H9 (cell line): ENCODE measurements around the gene SMYD2. TPM values are rescaled to one million over a fixed set of nuclear protein-coding genes. Genes with fewer than 3 reads are reported as not detected.

ENCODE experiments used
- DNase-seq: peaks from one replicate; pipeline ENCODE4 v3.0.0-alpha.2; 2017
- H2AFZ ChIP-seq: one replicate; pipeline ENCODE4 v1.6.1; 2013; ENCODE audit warnings: mild to moderate bottlenecking, low read length, control low read depth, moderate library complexity
- H2AK5ac ChIP-seq: 2 replicates; pipeline ENCODE4 v1.6.1; 2013; ENCODE audit warnings: low read length, control low read depth, mixed read lengths; ENCODE audit not compliant: insufficient read length
- H2BK120ac ChIP-seq: one replicate; pipeline ENCODE4 v1.6.1; 2013; ENCODE audit warnings: low read depth, mild to moderate bottlenecking, low read length, control low read depth, inconsistent platforms; ENCODE audit not compliant: poor library complexity, severe bottlenecking
- H2BK12ac ChIP-seq: 2 replicates; pipeline ENCODE4 v1.6.1; 2013; ENCODE audit warnings: low read length, control low read depth, mixed read lengths, low read depth; ENCODE audit not compliant: insufficient read length
- H2BK15ac ChIP-seq: 2 replicates; pipeline ENCODE4 v1.6.1; 2013; ENCODE audit warnings: low read depth, low read length, control low read depth
- H2BK20ac ChIP-seq: one replicate; pipeline ENCODE4 v1.6.1; 2013; ENCODE audit warnings: low read depth, mild to moderate bottlenecking, low read length, control low read depth, inconsistent platforms; ENCODE audit not compliant: poor library complexity, severe bottlenecking
- H2BK5ac ChIP-seq: 2 replicates; pipeline ENCODE4 v1.6.1; 2013; ENCODE audit warnings: low read length, control low read depth, mixed read lengths; ENCODE audit not compliant: insufficient read length
- H3K14ac ChIP-seq: 2 replicates; pipeline ENCODE4 v1.6.1; 2013; ENCODE audit warnings: low read length, control low read depth; ENCODE audit not compliant: insufficient read depth
- H3K18ac ChIP-seq: 2 replicates; pipeline ENCODE4 v1.6.1; 2013; ENCODE audit warnings: low read depth, mild to moderate bottlenecking, mixed read lengths, low read length, control low read depth; ENCODE audit not compliant: insufficient read length
- H3K23ac ChIP-seq: 2 replicates; pipeline ENCODE4 v1.6.1; 2013; ENCODE audit warnings: low read length, control low read depth, mixed read lengths, low read depth; ENCODE audit not compliant: insufficient read length
- H3K23me2 ChIP-seq: 2 replicates; pipeline ENCODE4 v1.6.1; 2013; ENCODE audit warnings: low read depth, mild to moderate bottlenecking, mixed read lengths, low read length, control low read depth; ENCODE audit not compliant: insufficient read length, poor library complexity, severe bottlenecking
- H3K27ac ChIP-seq: 2 replicates; pipeline ENCODE4 v1.5.1; 2013; ENCODE audit warnings: low read length, control low read depth, mixed read lengths, low read depth; ENCODE audit not compliant: insufficient read length
- H3K27me3 ChIP-seq: 2 replicates; pipeline ENCODE4 v1.6.1; 2013; ENCODE audit warnings: low read length, control low read depth, inconsistent platforms; ENCODE audit not compliant: insufficient read depth
- H3K4ac ChIP-seq: 2 replicates; pipeline ENCODE4 v1.6.1; 2013; ENCODE audit warnings: low read depth, mild to moderate bottlenecking, control low read depth, inconsistent platforms, low read length, moderate library complexity
- H3K4me1 ChIP-seq: 2 replicates; pipeline ENCODE4 v1.6.1; 2013; ENCODE audit warnings: low read length, control low read depth, inconsistent platforms; ENCODE audit not compliant: insufficient read depth
- H3K4me2 ChIP-seq: 2 replicates; pipeline ENCODE4 v1.6.1; 2013; ENCODE audit warnings: low read length, control low read depth, mixed read lengths; ENCODE audit not compliant: insufficient read length, insufficient read depth
- H3K56ac ChIP-seq: 2 replicates; pipeline ENCODE4 v1.6.1; 2013; ENCODE audit warnings: low read depth, mild to moderate bottlenecking, mixed read lengths, low read length, control low read depth; ENCODE audit not compliant: insufficient read length
- H3K79me1 ChIP-seq: 2 replicates; pipeline ENCODE4 v1.6.1; 2013; ENCODE audit warnings: low read depth, mild to moderate bottlenecking, moderate library complexity, low read length, control low read depth, inconsistent platforms; ENCODE audit not compliant: insufficient read depth, poor library complexity, severe bottlenecking
- H3K79me2 ChIP-seq: 2 replicates; pipeline ENCODE4 v1.6.1; 2013; ENCODE audit warnings: low read length, control low read depth, inconsistent platforms; ENCODE audit not compliant: insufficient read depth
- H3K9ac ChIP-seq: 2 replicates; pipeline ENCODE4 v1.6.1; 2013; ENCODE audit warnings: low read length, control low read depth, mixed read lengths; ENCODE audit not compliant: insufficient read length; ENCODE audit errors: extremely low read depth
- H3K9me3 ChIP-seq: one replicate; pipeline ENCODE4 v1.6.1; 2013; ENCODE audit warnings: low read depth, low read length, inconsistent platforms; ENCODE audit not compliant: control insufficient read depth
- H3T11ph ChIP-seq: one replicate; pipeline ENCODE4 v1.6.1; 2013; ENCODE audit warnings: mild to moderate bottlenecking, low read length, control low read depth, inconsistent platforms
- H4K20me1 ChIP-seq: one replicate; pipeline ENCODE4 v1.6.1; 2013; ENCODE audit not compliant: control insufficient read depth, insufficient read length, insufficient read depth
- H4K5ac ChIP-seq: 2 replicates; pipeline ENCODE4 v1.6.1; 2013; ENCODE audit warnings: low read depth, mild to moderate bottlenecking, mixed read lengths, low read length, control low read depth; ENCODE audit not compliant: insufficient read length
- H4K8ac ChIP-seq: replicated peaks from 2 replicates; pipeline ENCODE4 v1.6.1; 2013; ENCODE audit warnings: low read length, control low read depth, mixed read lengths, low read depth; ENCODE audit not compliant: insufficient read length
- H4K91ac ChIP-seq: 2 replicates; pipeline ENCODE4 v1.6.1; 2013; ENCODE audit warnings: low read depth, mild to moderate bottlenecking, moderate library complexity, mixed read lengths, low read length, control low read depth; ENCODE audit not compliant: insufficient read length
- H3K27ac Mint-ChIP-seq, 3 experiments: 2 replicates in 2 of 3; 3 replicates in 1 of 3; pipeline ENCODE4 v1.8.0; 2020 to 2021; ENCODE audit warnings: mixed read lengths in 3 of 3, mild to moderate bottlenecking in 1 of 3, moderate library complexity in 1 of 3
- H3K27me3 Mint-ChIP-seq: 2 replicates; pipeline ENCODE4 v1.8.0; 2021; ENCODE audit warnings: low read depth, mild to moderate bottlenecking, moderate library complexity, mixed read lengths
- H3K36me3 Mint-ChIP-seq, 3 experiments: 2 replicates in 2 of 3; 3 replicates in 1 of 3; pipeline ENCODE4 v1.8.0; 2020 to 2021; ENCODE audit warnings: low read depth in 3 of 3, mixed read lengths in 3 of 3; ENCODE audit not compliant: insufficient read depth in 1 of 3
- H3K4me1 Mint-ChIP-seq, 2 experiments: 2 replicates each; pipeline ENCODE4 v1.8.0; 2020; ENCODE audit warnings: mixed read lengths in 2 of 2
- H3K4me3 Mint-ChIP-seq, 2 experiments: 2 replicates in 1 of 2; 3 replicates in 1 of 2; pipeline ENCODE4 v1.8.0; 2020 to 2021; ENCODE audit warnings: mild to moderate bottlenecking in 2 of 2, mixed read lengths in 2 of 2, moderate library complexity in 1 of 2
- H3K9me3 Mint-ChIP-seq, 2 experiments: 2 replicates in 1 of 2; 3 replicates in 1 of 2; pipeline ENCODE4 v1.8.0; 2020; ENCODE audit warnings: mild to moderate bottlenecking in 2 of 2, mixed read lengths in 2 of 2, moderate library complexity in 1 of 2
- WGBS: extraction: QIAGEN DNeasy Blood & Tissue Kit; methylation state at CpG from one replicate; pipeline ENCODE4 v1.1.7; 2013; ENCODE audit warnings: missing lambda C conversion rate, low lambda C conversion rate, mixed read lengths; ENCODE audit not compliant: insufficient read length; ENCODE audit errors: extremely low coverage; 5-methylcytosine and 5-hydroxymethylcytosine counted together
- total RNA-seq: library from RNA; stranded (reverse); gene quantifications from 2 replicates; pipeline ENCODE4 v1.2.1, GENCODE V29; 2021
- TF ChIP-seq, protein P1 (sequence below): fragments of 200-600 bp; sonication (generic); conservative IDR thresholded peaks from 3 replicates; pipeline ENCODE4 v1.8.0; 2021; ENCODE audit warnings: antibody characterized with exemption, mild to moderate bottlenecking

Gene SMYD2
- total RNA-seq, 1 experiment from 2014 or later: 10.9 TPM

DNA sequence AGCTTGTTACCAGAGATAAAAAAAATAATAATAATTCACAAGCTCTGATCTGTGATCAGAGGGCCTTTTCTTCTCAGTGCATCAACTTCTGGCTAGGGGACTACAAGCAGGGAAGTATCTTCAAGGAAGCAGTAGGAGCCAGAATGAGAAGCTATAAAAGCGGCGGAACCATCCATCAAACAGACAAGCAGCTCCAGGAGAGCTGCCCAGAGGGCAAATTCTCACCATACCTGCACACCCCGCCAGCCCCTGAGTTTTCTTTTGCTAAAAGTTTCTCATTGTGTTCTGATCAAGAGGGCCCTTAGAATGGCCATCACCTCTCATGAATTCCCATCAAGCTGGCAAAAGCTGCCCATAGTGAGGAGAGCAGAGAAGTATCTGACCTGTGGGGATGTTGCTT, 99.4 kb downstream of the SMYD2 start:
- Histone ChIP-seq H3K79me1 (peaks cover 7% of the 10 kb centered on the region), H2AFZ (no peak overlapping the region), H4K8ac (no peak overlapping the region), H3K4me1 (peaks cover 8% of the 10 kb centered on the region; the same call in 1 of the 2 replicates), H3K56ac (no peak overlapping the region), H2BK20ac (no peak overlapping the region), H4K5ac (no peak overlapping the region), H2BK15ac (no peak overlapping the region), H3K4ac (no peak overlapping the region), H2BK5ac (no peak overlapping the region), H3T11ph (no peak overlapping the region), H3K9me3 (no peaks in the 10 kb centered on the region), H3K27ac (no peak overlapping the region), H2AK5ac (no peak overlapping the region), H3K79me2 (no peaks in the 10 kb centered on the region), H3K9ac (no peak overlapping the region), H3K27me3 (no peaks in the 10 kb centered on the region), H3K4me2 (no peak overlapping the region), H2BK12ac (no peak overlapping the region), H2BK120ac (no peak overlapping the region), H3K23ac (no peak overlapping the region), H4K20me1 (no peaks in the 10 kb centered on the region), H3K18ac (no peak overlapping the region), H3K23me2 (no peaks in the 10 kb centered on the region), H4K91ac (no peak overlapping the region), H3K14ac (no peak overlapping the region)
- peak; percentile 74 for DNase-seq
- H3K36me3 Mint-ChIP-seq: peaks cover 21 to 72% (median 48%) of the 10 kb centered on the region in 3 experiments; a peak in 6 of 7 replicates
- TF ChIP-seq, protein P1, sequence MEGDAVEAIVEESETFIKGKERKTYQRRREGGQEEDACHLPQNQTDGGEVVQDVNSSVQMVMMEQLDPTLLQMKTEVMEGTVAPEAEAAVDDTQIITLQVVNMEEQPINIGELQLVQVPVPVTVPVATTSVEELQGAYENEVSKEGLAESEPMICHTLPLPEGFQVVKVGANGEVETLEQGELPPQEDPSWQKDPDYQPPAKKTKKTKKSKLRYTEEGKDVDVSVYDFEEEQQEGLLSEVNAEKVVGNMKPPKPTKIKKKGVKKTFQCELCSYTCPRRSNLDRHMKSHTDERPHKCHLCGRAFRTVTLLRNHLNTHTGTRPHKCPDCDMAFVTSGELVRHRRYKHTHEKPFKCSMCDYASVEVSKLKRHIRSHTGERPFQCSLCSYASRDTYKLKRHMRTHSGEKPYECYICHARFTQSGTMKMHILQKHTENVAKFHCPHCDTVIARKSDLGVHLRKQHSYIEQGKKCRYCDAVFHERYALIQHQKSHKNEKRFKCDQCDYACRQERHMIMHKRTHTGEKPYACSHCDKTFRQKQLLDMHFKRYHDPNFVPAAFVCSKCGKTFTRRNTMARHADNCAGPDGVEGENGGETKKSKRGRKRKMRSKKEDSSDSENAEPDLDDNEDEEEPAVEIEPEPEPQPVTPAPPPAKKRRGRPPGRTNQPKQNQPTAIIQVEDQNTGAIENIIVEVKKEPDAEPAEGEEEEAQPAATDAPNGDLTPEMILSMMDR: no peak
- peaks cover 31 to 36% of the 10 kb centered on the region in 2 experiments for H3K4me1 Mint-ChIP-seq
- H3K9me3 Mint-ChIP-seq: no peaks in the 10 kb centered on the region
- WGBS: no CpG with 5 or more reads among the region's 3 CpGs
- H3K4me3 Mint-ChIP-seq: no peak overlapping the region
- H3K27ac Mint-ChIP-seq: peak overlapping the region in 2 of 3 experiments; percentile 76 to 81; a peak in 3 of 7 replicates
- no peaks in the 10 kb centered on the region for H3K27me3 Mint-ChIP-seq
